GM19438 (cell line): ENCODE data around the gene CDX1.

Experiments used
- ATAC-seq: cut with Tn5 transposase; IDR thresholded peaks from one replicate; pipeline ENCODE4 v1.9.1; 2021; ENCODE audit warnings: low read depth; ENCODE audit not compliant: unreplicated experiment

The CDX1 gene

DNA sequence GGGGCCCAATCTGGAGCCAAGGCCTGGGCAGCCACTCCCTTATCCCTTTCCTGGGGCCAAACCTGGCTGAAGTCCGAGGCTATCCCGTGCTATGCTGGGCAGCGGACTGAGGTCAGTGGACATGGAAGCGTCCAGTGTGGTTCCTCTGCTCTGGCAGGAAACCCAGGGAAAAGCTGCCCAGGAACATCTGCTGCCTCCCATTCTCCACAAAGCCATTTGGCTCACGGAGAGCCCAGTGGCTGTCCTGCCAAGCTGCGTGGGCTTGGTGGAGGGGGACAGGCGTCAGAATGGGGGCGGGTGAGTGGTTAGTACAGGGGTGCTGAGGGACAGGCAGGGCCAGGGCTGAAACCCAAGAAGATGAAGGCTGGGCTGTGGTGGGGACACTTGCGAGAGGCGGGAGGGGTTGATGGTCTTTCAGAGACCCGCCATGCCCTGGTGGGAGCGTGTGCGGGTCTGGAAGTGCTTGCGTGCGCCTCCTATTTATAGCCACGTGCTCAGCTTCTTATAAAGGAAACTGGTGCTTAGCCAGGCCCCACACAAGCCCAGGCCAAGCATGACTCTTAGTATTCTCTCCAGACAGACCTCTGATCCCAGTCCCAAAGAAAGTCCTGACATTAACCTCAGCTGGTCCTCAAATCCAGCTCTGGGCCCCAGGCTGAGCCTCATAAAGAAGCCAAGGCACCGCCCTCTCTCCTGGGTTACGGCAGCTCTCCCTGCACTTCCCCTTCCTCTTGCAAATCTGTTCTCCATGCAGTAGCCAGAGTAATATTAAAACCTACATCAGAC lies 13.9 kb downstream of the CDX1 start:
- no peak for ATAC-seq

DNA sequence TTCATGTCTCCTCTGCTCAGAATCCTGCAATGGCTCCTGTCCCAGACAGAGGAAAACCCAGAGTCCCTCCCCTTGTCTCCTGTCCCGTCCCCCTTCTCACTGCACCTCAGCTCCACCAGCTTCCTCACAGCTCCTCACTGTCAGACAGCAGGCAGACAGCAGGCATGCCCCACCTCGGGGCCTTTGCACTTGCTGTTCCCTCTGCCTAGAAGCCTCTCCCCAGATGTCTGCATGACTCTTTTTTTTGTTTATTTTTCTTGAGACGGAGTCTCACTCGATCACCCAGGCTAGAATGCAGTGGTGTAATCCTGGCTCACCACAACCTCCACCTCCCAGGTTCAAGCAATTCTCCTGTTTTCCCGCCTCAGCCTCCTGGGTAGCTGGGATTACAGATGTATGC lies 14.4 kb downstream of the CDX1 start:
- no peak for ATAC-seq

DNA sequence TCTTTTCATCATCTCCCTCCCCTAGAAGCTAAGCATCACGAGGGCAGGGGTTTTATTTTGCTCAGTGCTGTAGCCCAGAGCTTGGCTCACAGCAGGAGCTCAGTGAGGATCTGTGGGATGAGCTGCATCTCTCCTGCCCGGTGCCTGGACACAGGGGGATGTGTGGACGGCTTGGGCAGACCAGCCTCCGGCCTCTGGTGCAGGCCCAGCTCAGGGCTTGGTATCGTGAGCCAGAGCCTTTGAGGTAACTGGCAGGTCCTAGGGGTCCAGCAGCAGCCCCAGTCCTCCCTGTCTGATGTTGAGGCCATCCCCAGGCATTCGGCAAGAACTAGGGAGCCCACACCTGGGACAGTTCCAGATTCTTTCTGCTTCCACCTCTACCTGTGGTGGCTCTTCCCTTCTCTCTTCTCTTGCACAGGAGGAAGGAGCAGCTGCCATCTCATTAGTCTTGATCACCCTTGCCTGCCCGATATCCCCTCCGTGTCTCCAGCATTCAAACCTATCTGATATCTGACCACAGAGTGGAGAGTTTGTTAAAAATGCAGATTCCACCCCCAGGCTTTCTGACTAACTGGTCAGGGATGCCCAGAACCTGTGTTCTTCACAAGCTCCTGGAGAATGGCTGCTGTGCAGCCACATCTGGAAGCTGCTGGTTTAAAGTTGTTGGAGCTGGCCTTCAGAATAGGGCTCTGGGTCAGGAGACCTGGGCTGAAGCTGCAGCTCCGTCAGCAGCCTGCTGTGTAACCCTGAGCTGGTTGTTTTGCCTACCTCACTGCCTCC lies 15.4 kb downstream of the CDX1 start:
- no peak for ATAC-seq

DNA sequence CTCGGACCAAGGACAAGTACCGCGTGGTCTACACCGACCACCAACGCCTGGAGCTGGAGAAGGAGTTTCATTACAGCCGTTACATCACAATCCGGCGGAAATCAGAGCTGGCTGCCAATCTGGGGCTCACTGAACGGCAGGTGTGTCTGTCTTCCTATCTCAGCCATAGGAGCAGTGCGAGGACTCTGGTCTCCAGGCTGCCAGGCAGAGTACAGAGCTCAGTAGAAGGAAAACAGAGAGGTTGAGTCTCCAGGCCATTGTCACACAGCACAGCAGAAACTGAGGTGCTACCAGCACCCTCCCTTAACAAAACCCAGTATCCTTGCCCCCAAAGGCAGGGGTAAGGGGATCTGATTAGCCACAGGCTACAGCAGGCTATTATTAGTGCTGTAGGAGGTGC lies 16.2 kb downstream of the CDX1 start:
- ATAC-seq, result no peak

DNA sequence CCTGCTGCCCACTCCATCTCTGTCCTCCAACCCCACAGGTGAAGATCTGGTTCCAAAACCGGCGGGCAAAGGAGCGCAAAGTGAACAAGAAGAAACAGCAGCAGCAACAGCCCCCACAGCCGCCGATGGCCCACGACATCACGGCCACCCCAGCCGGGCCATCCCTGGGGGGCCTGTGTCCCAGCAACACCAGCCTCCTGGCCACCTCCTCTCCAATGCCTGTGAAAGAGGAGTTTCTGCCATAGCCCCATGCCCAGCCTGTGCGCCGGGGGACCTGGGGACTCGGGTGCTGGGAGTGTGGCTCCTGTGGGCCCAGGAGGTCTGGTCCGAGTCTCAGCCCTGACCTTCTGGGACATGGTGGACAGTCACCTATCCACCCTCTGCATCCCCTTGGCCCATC lies 16.9 kb downstream of the CDX1 start:
- ATAC-seq, result no peak

GRCh38 chr5:150184006-150184405 lies 17.4 kb downstream of the CDX1 start:
- no peak for ATAC-seq

DNA sequence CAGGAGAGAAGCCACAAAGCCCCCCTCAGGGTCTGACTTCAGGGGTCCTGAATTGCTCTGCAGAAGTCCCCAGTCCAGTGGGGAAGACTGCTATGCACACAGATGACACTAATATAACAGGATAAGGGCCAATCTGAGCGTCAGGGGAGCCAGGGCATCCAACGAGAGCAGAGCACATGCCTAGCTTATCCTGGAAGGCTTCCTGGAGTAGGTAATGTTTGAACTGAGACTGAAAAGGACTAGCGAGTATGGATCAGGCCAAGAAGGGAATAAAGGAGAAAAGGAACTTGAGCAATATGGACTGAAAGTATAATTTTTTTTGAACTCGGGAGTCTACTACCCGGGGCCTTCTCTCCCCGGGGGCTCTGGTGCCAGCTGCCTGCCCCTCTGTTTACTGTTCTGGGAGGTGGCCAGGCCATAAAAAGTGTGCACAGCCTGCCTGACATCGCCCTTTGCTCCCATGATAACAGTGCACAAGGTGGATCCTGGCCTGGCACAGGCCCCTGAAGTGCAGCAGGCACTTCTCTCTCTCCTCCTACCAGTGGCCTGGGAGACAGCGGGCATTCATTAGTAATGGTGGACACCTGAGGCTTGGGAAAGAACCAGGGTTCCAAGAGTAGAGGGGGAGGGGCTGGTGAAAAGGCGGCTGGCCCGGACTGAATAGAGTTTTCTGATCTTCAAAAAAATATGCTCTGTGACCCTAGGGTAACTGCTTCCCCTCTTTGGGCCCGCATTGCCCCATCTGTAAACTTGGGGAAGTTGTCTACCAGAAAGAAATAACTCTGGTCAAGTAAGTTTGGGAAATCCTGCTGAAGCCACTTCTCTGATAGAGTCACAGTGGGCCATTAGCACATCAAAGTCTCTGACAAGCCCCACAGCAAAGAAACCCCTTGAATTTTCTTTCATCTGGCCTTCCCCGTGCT lies 18.7 kb downstream of the CDX1 start:
- no peak for ATAC-seq

- ATAC-seq, result no peak
These were observed 19.6 kb downstream of the CDX1 start for GRCh38 chr5:150186137-150186536.

GRCh38 chr5:150186897-150187296 lies 20.3 kb downstream of the CDX1 start:
- ATAC-seq, result no peak

DNA sequence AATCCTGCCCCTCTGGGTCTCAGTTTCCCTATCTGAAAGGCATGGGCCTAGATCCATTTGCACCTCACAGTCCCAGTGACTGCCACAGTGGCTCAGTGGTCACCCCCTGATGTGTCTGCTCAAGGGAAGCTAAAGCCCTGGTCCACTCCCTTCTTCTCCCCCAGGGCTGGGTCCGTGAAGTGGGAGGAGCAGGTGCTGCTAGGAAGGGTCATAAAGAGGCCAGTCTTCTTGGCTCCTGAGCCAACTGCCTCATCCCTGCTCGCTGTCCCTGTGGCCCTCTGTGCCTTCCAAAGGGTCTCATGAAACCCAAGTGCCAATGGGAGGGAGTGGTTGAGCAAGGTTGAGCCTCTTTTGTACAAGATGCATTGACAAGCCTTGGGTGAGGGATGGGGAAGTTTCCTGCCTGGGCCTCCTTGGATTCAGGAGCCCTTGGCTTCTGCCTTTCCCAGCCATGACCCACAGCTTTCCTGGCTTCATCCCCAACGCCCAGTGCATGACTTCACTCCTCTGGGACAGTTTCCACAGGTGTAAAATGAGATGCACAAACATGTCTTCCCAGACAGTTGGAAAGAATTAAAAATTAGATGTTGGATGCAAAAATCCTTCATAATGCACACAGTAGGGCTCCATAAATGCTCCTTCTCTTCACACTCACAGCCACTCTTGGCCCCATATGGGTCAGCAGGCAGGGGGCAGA lies 21.7 kb downstream of the CDX1 start:
- ATAC-seq, result no peak

- ATAC-seq, result no peak
These were observed 22.7 kb downstream of the CDX1 start for GRCh38 chr5:150189326-150189725.

- ATAC-seq, result no peak
These were observed 23.3 kb downstream of the CDX1 start, which contains the start of gene SLC6A7 for GRCh38 chr5:150189728-150190502. Gene SLC6A7 (plus strand): TSS chr5:150190062. CDS start chr5:150190328, 266 bp downstream.

- ATAC-seq, result no peak
These were observed 24.0 kb downstream of the CDX1 start for GRCh38 chr5:150190503-150190979.

- ATAC-seq, result no peak
These were observed 24.4 kb downstream of the CDX1 start for GRCh38 chr5:150190987-150191386.

DNA sequence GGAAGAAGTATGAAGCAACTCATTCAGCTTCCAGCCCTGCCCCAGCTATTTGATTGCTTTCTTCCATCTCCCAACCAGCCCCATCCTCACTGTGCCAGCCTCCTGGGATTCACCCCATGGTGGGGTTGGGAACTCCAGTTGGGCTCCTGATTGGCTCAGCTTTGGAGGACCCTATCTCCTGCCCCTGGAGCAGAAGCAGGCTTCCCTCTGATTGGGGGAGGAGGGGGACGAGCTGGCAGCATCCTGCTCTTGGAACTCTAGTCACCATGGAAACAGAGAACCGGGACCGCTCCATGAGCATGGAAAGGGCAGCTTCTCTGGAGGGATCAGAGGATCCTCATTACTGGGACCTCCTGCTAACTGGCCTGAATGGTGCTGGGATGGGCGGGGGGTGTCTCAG lies 25.9 kb downstream of the CDX1 start:
- ATAC-seq, result no peak

- ATAC-seq, result no peak
These were observed 29.3 kb downstream of the CDX1 start for GRCh38 chr5:150195736-150196485.

GRCh38 chr5:150196514-150196913 lies 29.9 kb downstream of the CDX1 start:
- ATAC-seq, result no peak

GRCh38 chr5:150196986-150197385 lies 30.4 kb downstream of the CDX1 start:
- ATAC-seq, result no peak

DNA sequence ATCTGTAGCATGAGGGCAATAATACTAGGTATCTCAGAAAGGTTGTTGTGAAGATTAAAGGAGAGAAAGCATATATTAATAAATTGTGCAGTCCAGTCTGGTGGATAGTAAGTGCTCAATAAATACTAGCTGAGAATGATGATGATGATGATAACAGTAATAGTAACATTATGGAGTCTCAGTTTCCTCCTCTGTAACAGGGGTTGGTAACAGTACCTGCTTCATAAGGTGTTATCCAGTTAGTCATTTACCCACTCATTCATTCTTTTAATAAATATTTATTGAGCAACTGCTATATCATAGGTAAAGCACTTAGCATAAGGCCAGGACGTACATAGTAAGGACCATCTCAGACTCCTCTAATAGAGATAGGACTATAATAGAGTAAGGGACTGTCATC lies 30.9 kb downstream of the CDX1 start:
- no peak for ATAC-seq
